ENCODE results near the gene NFYA.

The NFYA gene

GRCh38 chr6:41122373-41122772 is 49.6 kb downstream of the NFYA start:
- DNase-seq = no peak

GRCh38 chr6:41122918-41123317 is 50.1 kb downstream of the NFYA start:
- DNase-seq = no peak

- DNase-seq = no peak
Observed at GRCh38 chr6:41125282-41125681, 52.5 kb downstream of the NFYA start.

GRCh38 chr6:41132254-41132653 is 59.5 kb downstream of the NFYA start:
- DNase-seq = no peak

GRCh38 chr6:41135062-41135832 is 62.5 kb downstream of the NFYA start:
- DNase-seq = no peak

GRCh38 chr6:41136911-41137310 is 64.1 kb downstream of the NFYA start:
- DNase-seq = no peak

- DNase-seq = no peak
Observed at GRCh38 chr6:41147917-41148316, 75.1 kb downstream of the NFYA start.
